HCT116 (cell line): ENCODE data around the gene TLX3. TPM values are rescaled to one million over a fixed set of nuclear protein-coding genes. Genes with fewer than 3 reads are reported as not detected.

Experiments
- ATAC-seq: fragments of 200-7000 bp; cut with Tn5 transposase; 2 replicates; pipeline ENCODE4 v1.9.1; 2020; ENCODE audit warnings: mild to moderate bottlenecking, moderate library complexity
- BruUV-seq: library from RNA; stranded (reverse); fragments of 400-500 nt; replicated peaks from 2 replicates; lab custom pipeline; 2021; lab: Mats Ljungman, UMichigan
- CTCF ChIA-PET: fragments of 300-600 bp; sonication (Branson Sonifier 250); formaldehyde crosslinking; loops from one replicate; lab custom pipeline; 2021; ENCODE audit warnings: antibody characterized with exemption; lab: Charles Lee
- POLR2A ChIA-PET: fragments of 300-600, 350-600 bp; sonication (Branson Sonifier 250); formaldehyde crosslinking; loops from one replicate; lab custom pipeline; 2021; ENCODE audit warnings: antibody characterized with exemption; lab: Charles Lee
- RAD21 ChIA-PET, 2 experiments: fragments of 300-600 bp; sonication (Branson Sonifier 250); formaldehyde crosslinking; loops; one replicate each; lab custom pipeline; 2023; ENCODE audit warnings: low total read pairs in 2 of 2; ENCODE audit not compliant: uncharacterized antibody in 2 of 2, unreplicated experiment in 2 of 2, low non-redundant PET in 1 of 2; lab: Charles Lee
- DNase-seq: peaks from one replicate; pipeline ENCODE4 v3.0.0-alpha.2; 2010; ENCODE audit warnings: low read depth, low spot score
- H2AFZ ChIP-seq: fragments of 200-600 bp; shearing (Covaris generic), sonication (generic); 2 replicates; pipeline ENCODE4 v1.6.1; 2017; ENCODE audit warnings: low read depth, mixed run types, mixed read lengths, antibody characterized with exemption, low read length; ENCODE audit not compliant: poor library complexity, severe bottlenecking
- H3K27ac ChIP-seq: 2 replicates; pipeline ENCODE4 v1.5.1; 2012; ENCODE audit warnings: low read depth, low read length
- H3K27me3 ChIP-seq: fragments of 200-600 bp; sonication (generic); 2 replicates; pipeline ENCODE4 v1.6.1; 2016; ENCODE audit warnings: mixed run types, low read length, mixed read lengths; ENCODE audit not compliant: insufficient read depth
- H3K36me3 ChIP-seq, 2 experiments: fragments of 200-500 bp in 1 of 2; fragments of 200-600 bp in 1 of 2; sonication (Bioruptor generic) in 1 of 2; sonication (generic) in 1 of 2; 2 replicates each; pipeline versions ENCODE4 v1.5.1 to v1.6.1; 2014 to 2016; ENCODE audit warnings: low read length in 2 of 2, inconsistent platforms in 1 of 2, mixed read lengths in 1 of 2, mixed run types in 1 of 2; ENCODE audit not compliant: insufficient read depth in 2 of 2, control insufficient read depth in 1 of 2
- H3K4me1 ChIP-seq, 2 experiments: fragments of 200-600 bp in 1 of 2; sonication (generic) in 1 of 2; 2 replicates each; pipeline versions ENCODE4 v1.5.1 to v1.6.1; 2012 to 2017; ENCODE audit warnings: low read length in 2 of 2, inconsistent platforms in 1 of 2, mild to moderate bottlenecking in 1 of 2, mixed read lengths in 1 of 2, mixed run types in 1 of 2, moderate library complexity in 1 of 2; ENCODE audit not compliant: insufficient read depth in 2 of 2, control insufficient read depth in 1 of 2
- H3K4me2 ChIP-seq: fragments of 200-600 bp; sonication (generic); 2 replicates; pipeline ENCODE4 v1.6.1; 2017; ENCODE audit warnings: mixed run types, low read length, mixed read lengths
- H3K4me3 ChIP-seq, 2 experiments: fragments of 200-600 bp in 1 of 2; sonication (generic) in 1 of 2; replicated peaks in 1 of 2; 2 replicates each; pipeline ENCODE4 v1.5.1; 2011 to 2016; ENCODE audit warnings: low read length in 2 of 2, control low read depth in 1 of 2, low read depth in 1 of 2, mild to moderate bottlenecking in 1 of 2, mixed read lengths in 1 of 2, mixed run types in 1 of 2
- H3K79me2 ChIP-seq: fragments of 200-600 bp; sonication (generic); 2 replicates; pipeline ENCODE4 v1.6.1; 2017; ENCODE audit warnings: mild to moderate bottlenecking, mixed run types, low read length, moderate library complexity, mixed read lengths; ENCODE audit not compliant: insufficient read depth
- H3K9ac ChIP-seq: fragments of 200-600 bp; sonication (generic); 2 replicates; pipeline ENCODE4 v1.6.1; 2016; ENCODE audit warnings: low read length, mixed read lengths
- H3K9me2 ChIP-seq: fragments of 200-600 bp; sonication (generic), shearing (Covaris generic); 2 replicates; pipeline ENCODE4 v1.6.1; 2017; ENCODE audit warnings: mixed run types, mild to moderate bottlenecking, moderate library complexity; ENCODE audit not compliant: insufficient read depth
- H3K9me3 ChIP-seq, 2 experiments: fragments of 200-500 bp in 1 of 2; fragments of 200-600 bp in 1 of 2; sonication (Bioruptor generic) in 1 of 2; sonication (generic) in 1 of 2; 2 replicates each; pipeline ENCODE4 v1.6.1; 2014 to 2017; ENCODE audit warnings: low read length in 2 of 2, mixed read lengths in 2 of 2, inconsistent platforms in 1 of 2, low read depth in 1 of 2, mild to moderate bottlenecking in 1 of 2, mixed run types in 1 of 2, moderate library complexity in 1 of 2; ENCODE audit not compliant: control insufficient read depth in 1 of 2, insufficient read depth in 1 of 2
- H4K20me1 ChIP-seq: fragments of 200-600 bp; sonication (generic), shearing (Covaris generic); 2 replicates; pipeline ENCODE4 v1.6.1; 2017; ENCODE audit warnings: mixed run types, mild to moderate bottlenecking, moderate library complexity; ENCODE audit not compliant: insufficient read depth
- CBX3 ChIP-seq: IDR thresholded peaks from 2 replicates; pipeline ENCODE4 v1.6.1; 2012; ENCODE audit warnings: low read depth
- EGR1 ChIP-seq: IDR thresholded peaks from 2 replicates; pipeline ENCODE4 v1.6.1; 2012; ENCODE audit warnings: low read depth
- EZH2 ChIP-seq: fragments of 200-600 bp; sonication (generic); IDR thresholded peaks from 2 replicates; pipeline ENCODE4 v1.6.1; 2017; ENCODE audit warnings: antibody characterized with exemption, mixed run types
- MAX ChIP-seq: IDR thresholded peaks from 2 replicates; pipeline ENCODE4 v1.6.1; 2012
- POLR2A ChIP-seq: IDR thresholded peaks from 2 replicates; pipeline ENCODE4 v1.7.0; 2011; ENCODE audit warnings: borderline replicate concordance; ENCODE audit not compliant: insufficient read depth, insufficient read length; ENCODE audit errors: extremely low read depth
- RAD21 ChIP-seq: IDR thresholded peaks from 2 replicates; pipeline ENCODE4 v1.6.1; 2012; ENCODE audit warnings: low read depth, mild to moderate bottlenecking
- SRF ChIP-seq: IDR thresholded peaks from 2 replicates; pipeline ENCODE4 v1.6.1; 2012; ENCODE audit warnings: low read depth
- TCF7L2 ChIP-seq: IDR thresholded peaks from 2 replicates; pipeline ENCODE4 v1.7.0; 2011; ENCODE audit warnings: borderline replicate concordance, inconsistent platforms; ENCODE audit not compliant: insufficient read depth, insufficient read length; ENCODE audit errors: extremely low read depth
- YY1 ChIP-seq: IDR thresholded peaks from 2 replicates; pipeline ENCODE4 v1.6.1; 2011; ENCODE audit warnings: low read length, low read depth, moderate library complexity, mild to moderate bottlenecking; ENCODE audit not compliant: insufficient replicate concordance; ENCODE audit errors: extremely low read depth
- ZFX ChIP-seq: fragments of 450-650 bp; IDR thresholded peaks from 2 replicates; pipeline ENCODE4 v1.6.1; 2017
- ZNF274 ChIP-seq: fragments of 200-500 bp; sonication (Bioruptor generic); IDR thresholded peaks from 2 replicates; pipeline ENCODE4 v1.6.1; 2014; ENCODE audit warnings: mild to moderate bottlenecking, low read depth, low read length, inconsistent platforms
- intact Hi-C: fragments of 100-400 bp; cut with micrococcal nuclease; formaldehyde crosslinking; loops from 2 replicates; pipeline ENCODE4 v1.10.0; 2022
- total RNA-seq: library from RNA; stranded (reverse); gene quantifications from one replicate; pipeline ENCODE4 v1.2.1, GENCODE V29; 2021; ENCODE audit not compliant: unreplicated experiment
- TF ChIP-seq, protein P1 (sequence below): IDR thresholded peaks from 2 replicates; pipeline ENCODE4 v1.6.1; 2012; ENCODE audit warnings: low read depth
- TF ChIP-seq, protein P2 (sequence below), 3 experiments: fragments of 200-600 bp in 1 of 3; sonication (generic) in 1 of 3; IDR thresholded peaks in 2 of 3; conservative IDR thresholded peaks in 1 of 3; 2 replicates each; pipeline ENCODE4 v1.5.1; 2012 to 2017; ENCODE audit warnings: low read depth in 2 of 3, low read length in 2 of 3, antibody characterized with exemption in 1 of 3, borderline replicate concordance in 1 of 3, control low read depth in 1 of 3, mild to moderate bottlenecking in 1 of 3, mixed read lengths in 1 of 3, mixed run types in 1 of 3, moderate library complexity in 1 of 3; ENCODE audit not compliant: insufficient read depth in 1 of 3

TLX3 gene
- total RNA-seq, 1 experiment from 2014 or later = 4.6 TPM

DNA sequence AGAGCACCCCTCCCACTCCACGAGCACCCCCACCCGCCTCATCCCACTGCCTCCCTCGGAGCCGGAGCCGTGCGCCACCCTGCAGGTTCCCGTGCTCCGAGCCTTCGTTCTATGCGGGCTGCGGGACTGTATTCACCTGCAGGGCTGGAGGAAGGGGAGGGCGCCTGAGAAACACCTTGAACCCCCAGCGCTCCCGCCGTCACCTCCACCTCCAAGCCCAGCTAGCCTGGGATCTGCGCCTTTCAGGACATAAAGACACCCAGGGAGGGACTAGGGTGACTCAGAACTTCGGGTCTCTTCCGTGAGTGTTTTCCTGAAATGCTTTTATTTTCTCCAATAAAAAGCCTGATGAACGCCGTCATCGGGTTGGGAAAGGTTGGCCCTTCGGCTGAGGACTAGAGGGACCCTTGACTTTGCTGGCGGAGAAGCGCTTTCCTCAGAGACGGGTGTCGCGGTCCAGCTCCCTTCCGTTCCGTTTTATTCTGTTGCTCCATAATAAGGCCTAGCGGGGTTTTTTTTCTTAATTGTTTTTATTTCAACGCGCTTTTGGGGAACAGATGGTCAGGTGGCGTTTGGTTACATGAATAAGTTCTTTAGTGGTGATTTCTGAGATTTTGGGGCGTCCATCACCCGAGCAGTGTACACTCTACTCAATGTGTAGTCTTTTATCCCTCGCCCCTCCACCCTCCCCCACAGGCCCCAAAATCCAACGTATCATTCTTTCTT lies 4.6 kb downstream of the TLX3 start:
- BruUV-seq = no TSS peak
- Histone ChIP-seq H2AFZ (no peak overlapping the region), H3K27me3 (no peaks in the 10 kb centered on the region), H3K79me2 (no peaks in the 10 kb centered on the region), H3K4me3 (no peak overlapping the region), H3K9me2 (no peaks in the 10 kb centered on the region), H3K27ac (no peak overlapping the region), H3K4me2 (no peak overlapping the region), H3K9me3 (no peaks in the 10 kb centered on the region), H3K9ac (no peak overlapping the region), H4K20me1 (no peaks in the 10 kb centered on the region), H3K4me1 (no peaks in the 10 kb centered on the region), H3K36me3 (no peaks in the 10 kb centered on the region)
- ChIA-PET RAD21 (no interaction called here), POLR2A (no interaction called here), CTCF (no interaction called here)
- no peak for ATAC-seq
- TF ChIP-seq ZFX (no peak), CBX3 (no peak), RAD21 (no peak), SRF (no peak)
- intact Hi-C loops = no loop called here
- DNase-seq = no peak

GRCh38 chr5:171314728-171315385 lies 5.8 kb downstream of the TLX3 start:
- no peak overlapping the region for H3K4me3 ChIP-seq
- no peaks in the 10 kb centered on the region for H3K9me2 ChIP-seq
- CTCF ChIA-PET = no interaction called here
- DNase-seq (no peak), ATAC-seq (no peak)
- H3K4me1 ChIP-seq = no peaks in the 10 kb centered on the region
- RAD21 ChIA-PET = no interaction called here
- H3K4me2 ChIP-seq = no peak overlapping the region
- intact Hi-C loops = no loop called here
- H2AFZ ChIP-seq = no peak overlapping the region
- no peak overlapping the region for H3K9ac ChIP-seq
- H4K20me1 ChIP-seq = no peaks in the 10 kb centered on the region
- no peaks in the 10 kb centered on the region for H3K79me2 ChIP-seq
- no peaks in the 10 kb centered on the region for H3K36me3 ChIP-seq
- POLR2A ChIA-PET = no interaction called here
- no TSS peak for BruUV-seq
- TF ChIP-seq RAD21 = no peak
- TF ChIP-seq SRF = no peak
- no peak for TF ChIP-seq ZNF274
- TF ChIP-seq YY1 = no peak
- TF ChIP-seq, protein P1, sequence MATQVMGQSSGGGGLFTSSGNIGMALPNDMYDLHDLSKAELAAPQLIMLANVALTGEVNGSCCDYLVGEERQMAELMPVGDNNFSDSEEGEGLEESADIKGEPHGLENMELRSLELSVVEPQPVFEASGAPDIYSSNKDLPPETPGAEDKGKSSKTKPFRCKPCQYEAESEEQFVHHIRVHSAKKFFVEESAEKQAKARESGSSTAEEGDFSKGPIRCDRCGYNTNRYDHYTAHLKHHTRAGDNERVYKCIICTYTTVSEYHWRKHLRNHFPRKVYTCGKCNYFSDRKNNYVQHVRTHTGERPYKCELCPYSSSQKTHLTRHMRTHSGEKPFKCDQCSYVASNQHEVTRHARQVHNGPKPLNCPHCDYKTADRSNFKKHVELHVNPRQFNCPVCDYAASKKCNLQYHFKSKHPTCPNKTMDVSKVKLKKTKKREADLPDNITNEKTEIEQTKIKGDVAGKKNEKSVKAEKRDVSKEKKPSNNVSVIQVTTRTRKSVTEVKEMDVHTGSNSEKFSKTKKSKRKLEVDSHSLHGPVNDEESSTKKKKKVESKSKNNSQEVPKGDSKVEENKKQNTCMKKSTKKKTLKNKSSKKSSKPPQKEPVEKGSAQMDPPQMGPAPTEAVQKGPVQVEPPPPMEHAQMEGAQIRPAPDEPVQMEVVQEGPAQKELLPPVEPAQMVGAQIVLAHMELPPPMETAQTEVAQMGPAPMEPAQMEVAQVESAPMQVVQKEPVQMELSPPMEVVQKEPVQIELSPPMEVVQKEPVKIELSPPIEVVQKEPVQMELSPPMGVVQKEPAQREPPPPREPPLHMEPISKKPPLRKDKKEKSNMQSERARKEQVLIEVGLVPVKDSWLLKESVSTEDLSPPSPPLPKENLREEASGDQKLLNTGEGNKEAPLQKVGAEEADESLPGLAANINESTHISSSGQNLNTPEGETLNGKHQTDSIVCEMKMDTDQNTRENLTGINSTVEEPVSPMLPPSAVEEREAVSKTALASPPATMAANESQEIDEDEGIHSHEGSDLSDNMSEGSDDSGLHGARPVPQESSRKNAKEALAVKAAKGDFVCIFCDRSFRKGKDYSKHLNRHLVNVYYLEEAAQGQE = no peak
- no peak for TF ChIP-seq MAX
- TF ChIP-seq, protein P2, sequence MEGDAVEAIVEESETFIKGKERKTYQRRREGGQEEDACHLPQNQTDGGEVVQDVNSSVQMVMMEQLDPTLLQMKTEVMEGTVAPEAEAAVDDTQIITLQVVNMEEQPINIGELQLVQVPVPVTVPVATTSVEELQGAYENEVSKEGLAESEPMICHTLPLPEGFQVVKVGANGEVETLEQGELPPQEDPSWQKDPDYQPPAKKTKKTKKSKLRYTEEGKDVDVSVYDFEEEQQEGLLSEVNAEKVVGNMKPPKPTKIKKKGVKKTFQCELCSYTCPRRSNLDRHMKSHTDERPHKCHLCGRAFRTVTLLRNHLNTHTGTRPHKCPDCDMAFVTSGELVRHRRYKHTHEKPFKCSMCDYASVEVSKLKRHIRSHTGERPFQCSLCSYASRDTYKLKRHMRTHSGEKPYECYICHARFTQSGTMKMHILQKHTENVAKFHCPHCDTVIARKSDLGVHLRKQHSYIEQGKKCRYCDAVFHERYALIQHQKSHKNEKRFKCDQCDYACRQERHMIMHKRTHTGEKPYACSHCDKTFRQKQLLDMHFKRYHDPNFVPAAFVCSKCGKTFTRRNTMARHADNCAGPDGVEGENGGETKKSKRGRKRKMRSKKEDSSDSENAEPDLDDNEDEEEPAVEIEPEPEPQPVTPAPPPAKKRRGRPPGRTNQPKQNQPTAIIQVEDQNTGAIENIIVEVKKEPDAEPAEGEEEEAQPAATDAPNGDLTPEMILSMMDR (IDR thresholded peaks at IDR 0.05 in 2 of 3, conservative IDR thresholded peaks at IDR 0.05 in 1 of 3; ENCODE audit: borderline replicate concordance in 1 of 3, insufficient read depth in 1 of 3, low read depth in 2 of 3, low read length in 2 of 3) = no peak
- TF ChIP-seq EGR1 = no peak
- no peak for TF ChIP-seq EZH2
- TF ChIP-seq TCF7L2 = no peak
- TF ChIP-seq POLR2A = no peak
- H3K9me3 ChIP-seq = no peaks in the 10 kb centered on the region
- H3K27ac ChIP-seq = no peak overlapping the region
- H3K27me3 ChIP-seq = no peaks in the 10 kb centered on the region
